Mucosa of stomach (tissue), 1 donor: Measurements from ENCODE around the gene HTR3D.
"Not testable (repeated sequence)": the region's sequence is repeated elsewhere in the genome, so short reads cannot be mapped to it uniquely, and the experiment has no call there.

Experiments used
- H3K27me3 ChIP-seq: one replicate; pipeline ENCODE4 v1.7.0; 2013; ENCODE audit warnings: mild to moderate bottlenecking, low read length; ENCODE audit not compliant: control insufficient read depth, insufficient read depth
- H3K36me3 ChIP-seq: one replicate; pipeline ENCODE4 v1.7.0; 2013; ENCODE audit warnings: low read length; ENCODE audit not compliant: control insufficient read depth, insufficient read depth
- H3K4me1 ChIP-seq: one replicate; pipeline ENCODE4 v1.7.0; 2013; ENCODE audit warnings: mild to moderate bottlenecking, low read length; ENCODE audit not compliant: control insufficient read depth, insufficient read depth
- H3K4me3 ChIP-seq: one replicate; pipeline ENCODE4 v1.7.0; 2013; ENCODE audit warnings: low read length
- H3K9ac ChIP-seq: one replicate; pipeline ENCODE4 v1.7.0; 2013; ENCODE audit warnings: mild to moderate bottlenecking, low read length, moderate library complexity
- H3K9me3 ChIP-seq: one replicate; pipeline ENCODE4 v1.7.0; 2013; ENCODE audit warnings: mild to moderate bottlenecking, low read length, moderate library complexity; ENCODE audit not compliant: control insufficient read depth
- donor health status: Pancreatic carcinoma.

Gene HTR3D

GRCh38 chr3:184004476-184004875 lies 27.1 kb upstream of the HTR3D start:
- H3K9me3 ChIP-seq: no peaks in the 10 kb centered on the region
- H3K36me3 ChIP-seq: no peaks in the 10 kb centered on the region
- no peak overlapping the region for H3K4me3 ChIP-seq
- no peak overlapping the region for H3K9ac ChIP-seq
- H3K4me1 ChIP-seq: peaks cover 32% of the 10 kb centered on the region
- no peaks in the 10 kb centered on the region for H3K27me3 ChIP-seq

- Histone ChIP-seq H3K27me3 (no peaks in the 10 kb centered on the region), H3K9ac (peak overlapping the region; percentile 16), H3K4me3 (no peak overlapping the region), H3K9me3 (no peaks in the 10 kb centered on the region), H3K4me1 (peaks cover 32% of the 10 kb centered on the region), H3K36me3 (no peaks in the 10 kb centered on the region)
These were observed 25.5 kb upstream of the HTR3D start for GRCh38 chr3:184005941-184006507.

- H3K27me3 ChIP-seq, H3K4me3 ChIP-seq, H3K9ac ChIP-seq, H3K9me3 ChIP-seq, H3K36me3 ChIP-seq: not testable (repeated sequence)
- H3K4me1 ChIP-seq: peaks cover 32% of the 10 kb centered on the region
These were observed 24.3 kb upstream of the HTR3D start for GRCh38 chr3:184007143-184007813.

GRCh38 chr3:184008161-184008560 lies 23.4 kb upstream of the HTR3D start:
- Histone ChIP-seq H3K4me3 (no peak overlapping the region), H3K9me3 (no peaks in the 10 kb centered on the region), H3K27me3 (no peaks in the 10 kb centered on the region), H3K36me3 (no peaks in the 10 kb centered on the region), H3K9ac (no peak overlapping the region), H3K4me1 (peaks cover 32% of the 10 kb centered on the region)

- Histone ChIP-seq H3K4me3 (no peak overlapping the region), H3K27me3 (no peaks in the 10 kb centered on the region), H3K4me1 (peaks cover 20% of the 10 kb centered on the region), H3K9me3 (no peaks in the 10 kb centered on the region), H3K36me3 (no peaks in the 10 kb centered on the region), H3K9ac (no peak overlapping the region)
These were observed 20.2 kb upstream of the HTR3D start for GRCh38 chr3:184011230-184011876.

- Histone ChIP-seq H3K27me3 (no peaks in the 10 kb centered on the region), H3K4me1 (peaks cover 15% of the 10 kb centered on the region), H3K9ac (no peak overlapping the region), H3K9me3 (no peaks in the 10 kb centered on the region), H3K36me3 (no peaks in the 10 kb centered on the region), H3K4me3 (no peak overlapping the region)
These were observed 19.3 kb upstream of the HTR3D start for GRCh38 chr3:184011937-184012889.

- Histone ChIP-seq H3K27me3 (no peaks in the 10 kb centered on the region), H3K9me3 (no peaks in the 10 kb centered on the region), H3K36me3 (no peaks in the 10 kb centered on the region), H3K9ac (peak overlapping the region; percentile 75), H3K4me3 (peak overlapping the region; percentile 100), H3K4me1 (peaks cover 6% of the 10 kb centered on the region)
These were observed 16.0 kb upstream of the HTR3D start for GRCh38 chr3:184015381-184016019.

GRCh38 chr3:184016169-184016570 lies 15.4 kb upstream of the HTR3D start:
- Histone ChIP-seq H3K4me3 (peak overlapping the region; percentile 100), H3K36me3 (no peaks in the 10 kb centered on the region), H3K9me3 (no peaks in the 10 kb centered on the region), H3K9ac (peak overlapping the region; percentile 75), H3K27me3 (no peaks in the 10 kb centered on the region), H3K4me1 (peaks cover 6% of the 10 kb centered on the region)

GRCh38 chr3:184016811-184017671 lies 14.5 kb upstream of the HTR3D start:
- no peaks in the 10 kb centered on the region for H3K36me3 ChIP-seq
- H3K9me3 ChIP-seq: no peaks in the 10 kb centered on the region
- peaks cover 6% of the 10 kb centered on the region for H3K4me1 ChIP-seq
- H3K27me3 ChIP-seq: no peaks in the 10 kb centered on the region
- H3K4me3 ChIP-seq: peak overlapping the region; percentile 100
- H3K9ac ChIP-seq: peak overlapping the region; percentile 75

- peak within 1 kb of the TSS; percentile 100 for H3K4me3 ChIP-seq
- H3K9ac ChIP-seq: peak within 1 kb of the TSS; percentile 75
- H3K4me1 ChIP-seq: peaks cover 6% of the 10 kb centered on the region
- no peaks in the 10 kb centered on the region for H3K36me3 ChIP-seq
- H3K9me3 ChIP-seq: no peaks in the 10 kb centered on the region
- H3K27me3 ChIP-seq: no peaks in the 10 kb centered on the region
These were observed 13.7 kb upstream of the HTR3D start, which contains the start of gene ABCC5 for GRCh38 chr3:184017672-184018423. ABCC5 (minus strand) TSS chr3:184017884; CDS start chr3:184014392, 3,492 bp downstream.
